NCI-H748 (cell line): ENCODE results near the gene TIMMDC1.
"Not testable (repeated sequence)": the region's sequence is repeated elsewhere in the genome, so short reads cannot be mapped to it uniquely, and the experiment has no call there.

Experiments
- DNase-seq: peaks from one replicate; lab custom pipeline; 2025; ENCODE audit not compliant: unreplicated experiment; lab: John Stamatoyannopoulos, UW

The TIMMDC1 gene

GRCh38 chr3:119508172-119508845 is 10.0 kb downstream of the TIMMDC1 start:
- no peak for DNase-seq

DNA sequence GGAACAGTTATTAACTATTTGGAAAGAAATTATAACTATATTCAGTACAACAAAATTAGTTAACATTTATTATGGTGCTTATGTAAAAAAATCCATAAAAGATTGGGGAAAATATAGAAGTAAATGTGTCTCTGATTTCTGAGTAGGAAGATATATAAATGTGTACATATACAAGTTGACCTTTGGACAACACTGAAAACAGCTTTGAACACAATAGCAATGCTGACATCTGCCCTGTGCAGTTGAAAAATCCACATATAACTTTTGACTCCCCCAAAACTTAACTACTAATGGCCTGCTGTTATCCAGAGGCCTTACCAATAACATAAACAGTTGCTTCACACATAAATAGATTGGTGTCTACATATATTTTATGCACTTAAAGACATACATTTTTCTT is 12.3 kb downstream of the TIMMDC1 start:
- DNase-seq: no peak

- DNase-seq: no peak
These were observed 16.3 kb downstream of the TIMMDC1 start for GRCh38 chr3:119514637-119515036.

- no peak for DNase-seq
These were observed 18.8 kb downstream of the TIMMDC1 start for GRCh38 chr3:119517112-119517511.

GRCh38 chr3:119518026-119518425 is 19.7 kb downstream of the TIMMDC1 start:
- no peak for DNase-seq

GRCh38 chr3:119524931-119525662 is 26.8 kb downstream of the TIMMDC1 start:
- DNase-seq: no peak

DNA sequence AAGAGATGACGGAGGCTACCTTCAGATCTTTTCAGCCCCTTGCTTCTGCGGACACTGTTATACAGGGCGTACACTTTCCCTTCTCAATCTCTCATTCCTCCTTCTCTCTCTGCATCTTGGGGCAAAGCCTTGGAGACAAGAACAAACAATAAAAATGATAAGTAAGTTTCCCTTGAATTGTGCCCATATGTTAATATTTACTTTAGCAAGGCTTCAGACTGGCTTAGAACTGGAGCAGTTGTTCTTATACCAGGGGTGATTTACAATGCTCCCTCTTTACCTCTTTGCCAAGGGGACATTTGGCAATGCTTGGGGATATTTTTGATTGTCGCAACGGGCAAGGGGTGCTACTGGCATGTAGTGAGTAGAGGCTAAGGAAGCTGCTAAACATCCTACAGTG is 29.4 kb downstream of the TIMMDC1 start:
- DNase-seq: no peak

DNA sequence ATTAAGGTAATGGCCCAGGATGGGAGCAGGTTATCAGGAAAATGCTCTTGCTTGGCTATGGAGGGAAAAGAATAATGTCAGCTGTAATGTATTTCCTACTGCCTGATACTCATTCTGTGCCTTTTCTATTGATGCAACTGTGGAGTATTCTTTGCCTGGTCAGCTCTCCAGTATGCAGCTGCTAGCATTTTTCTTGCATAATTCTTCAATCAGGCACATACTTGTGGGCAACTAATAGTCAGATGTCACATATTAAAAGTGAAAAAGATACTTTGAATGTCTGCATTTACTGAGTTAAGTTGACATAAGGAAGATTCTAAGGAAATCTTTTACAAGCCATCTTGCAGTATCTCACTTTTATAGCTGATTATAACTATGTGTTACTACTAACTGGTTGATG is 31.5 kb downstream of the TIMMDC1 start:
- DNase-seq: no peak

DNA sequence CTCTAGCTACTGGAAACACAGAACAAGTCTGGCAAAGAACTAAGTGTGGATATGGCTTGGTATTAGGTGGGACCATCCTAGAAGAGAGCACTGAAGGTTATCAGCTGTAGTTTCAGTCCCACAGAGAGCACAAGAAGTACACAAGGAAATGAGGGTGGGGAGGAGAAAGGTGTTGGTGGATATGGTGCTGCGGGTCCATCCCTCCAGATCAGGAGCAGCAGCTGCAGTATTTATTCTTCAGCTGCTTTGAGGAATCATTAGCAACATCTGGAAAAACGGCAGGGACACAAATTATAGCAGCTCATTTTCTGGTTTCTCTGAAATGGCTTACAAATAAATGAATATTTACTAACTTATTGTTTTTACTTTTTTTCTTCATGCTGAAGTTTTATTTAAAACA is 32.1 kb downstream of the TIMMDC1 start:
- no peak for DNase-seq

DNA sequence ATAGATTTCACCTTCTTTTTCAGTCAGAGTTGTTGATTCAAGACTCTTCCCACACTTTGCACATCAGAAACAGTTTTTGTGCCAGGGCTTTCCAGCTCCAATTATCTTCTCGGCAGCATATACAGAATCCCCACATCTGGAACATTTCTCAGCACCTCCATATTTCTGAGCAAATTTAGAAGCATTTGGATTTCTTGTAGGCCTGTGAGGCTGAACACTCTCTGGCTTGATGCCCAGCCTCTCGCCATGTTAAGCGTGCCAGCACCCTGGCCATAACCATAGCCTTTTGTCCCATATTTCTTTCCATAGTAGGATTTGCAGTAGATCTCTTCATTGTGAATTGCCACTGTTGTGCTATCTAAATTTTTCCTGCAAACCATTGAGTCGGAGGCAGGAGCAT is 32.8 kb downstream of the TIMMDC1 start:
- DNase-seq: no peak

DNA sequence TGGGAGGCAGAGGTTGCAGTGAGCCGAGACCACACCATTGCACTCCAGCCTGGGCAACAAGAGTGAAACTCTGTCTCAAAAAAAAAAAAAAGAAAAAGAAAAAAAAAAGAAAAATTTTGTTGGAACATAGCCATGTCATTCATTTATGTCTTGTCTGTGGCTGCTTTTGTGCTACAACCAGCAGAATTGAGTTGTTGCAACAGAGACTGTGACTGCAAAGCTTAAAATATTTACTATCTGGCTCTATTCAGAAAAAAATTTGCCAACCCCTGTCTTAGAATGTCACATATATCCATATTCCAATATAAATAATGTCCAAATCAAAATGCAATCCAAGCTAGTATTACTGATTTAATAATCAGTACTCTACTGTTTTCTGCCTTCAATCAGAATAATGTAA is 35.9 kb downstream of the TIMMDC1 start:
- DNase-seq: no peak

DNA sequence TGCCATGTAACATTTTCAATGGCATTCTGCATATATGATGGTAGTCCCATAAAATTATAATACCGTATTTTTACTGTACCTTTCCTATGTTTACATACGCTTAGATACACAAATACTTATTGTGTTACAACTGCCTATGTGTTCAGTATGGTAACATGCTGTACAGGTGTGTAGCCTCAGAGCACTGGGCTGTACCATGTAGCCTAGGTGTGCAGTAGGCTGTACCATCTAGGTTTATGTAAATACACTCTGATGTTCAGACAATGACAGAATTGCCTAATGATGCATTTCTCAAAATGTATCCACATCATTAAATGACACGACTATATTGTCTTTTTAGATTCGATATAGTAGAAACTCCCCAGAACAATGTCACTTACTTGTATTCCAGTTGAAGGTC is 38.4 kb downstream of the TIMMDC1 start:
- DNase-seq: peak; percentile 46

DNA sequence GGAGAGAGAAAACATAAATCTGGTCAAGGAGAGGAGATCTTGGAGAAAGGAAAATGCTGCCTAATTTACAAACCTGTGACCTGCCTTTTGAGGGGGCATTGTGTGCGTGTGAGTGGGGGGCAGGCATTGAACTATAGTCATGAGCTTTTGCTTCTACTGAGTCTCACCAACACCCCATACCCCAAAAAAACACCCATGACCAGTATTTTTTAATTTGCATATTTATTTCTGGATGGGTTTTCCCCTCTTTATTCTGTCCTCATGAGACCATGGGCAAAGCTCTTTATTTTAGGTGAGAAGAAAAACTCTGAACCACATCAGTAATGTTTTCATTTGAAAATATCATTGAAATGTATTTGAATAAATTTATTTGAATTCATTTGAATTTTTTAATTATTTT is 40.4 kb downstream of the TIMMDC1 start:
- no peak for DNase-seq

GRCh38 chr3:119541547-119541946 is 43.2 kb downstream of the TIMMDC1 start:
- no peak for DNase-seq

DNA sequence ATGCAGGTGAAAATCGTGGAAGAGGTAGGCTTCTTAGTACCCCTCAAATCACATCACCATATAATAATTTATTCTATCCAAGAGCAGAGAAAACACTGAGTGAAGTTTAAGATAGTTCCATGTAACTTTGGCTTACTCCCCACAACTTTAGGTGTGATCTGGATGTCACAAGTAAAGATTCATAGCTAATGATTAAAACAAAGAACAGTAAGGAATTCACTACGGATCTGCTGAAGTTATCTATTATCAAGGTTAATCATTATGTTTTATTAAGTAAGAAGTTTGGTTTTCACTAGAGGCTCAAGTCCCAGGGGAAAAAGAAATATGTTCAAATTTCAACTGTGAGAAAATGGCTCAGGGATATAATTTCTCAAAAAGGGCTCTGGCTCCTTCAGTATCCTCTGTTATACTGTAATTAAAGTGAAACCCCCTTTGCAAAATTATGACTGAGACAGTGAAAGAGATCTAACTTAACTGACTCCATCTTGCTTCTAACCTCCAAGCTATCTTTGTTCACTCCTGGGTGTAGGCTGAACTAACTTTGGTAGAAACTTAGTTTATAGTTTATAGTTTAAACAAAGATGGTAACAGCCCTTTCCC is 43.9 kb downstream of the TIMMDC1 start:
- no peak for DNase-seq

DNA sequence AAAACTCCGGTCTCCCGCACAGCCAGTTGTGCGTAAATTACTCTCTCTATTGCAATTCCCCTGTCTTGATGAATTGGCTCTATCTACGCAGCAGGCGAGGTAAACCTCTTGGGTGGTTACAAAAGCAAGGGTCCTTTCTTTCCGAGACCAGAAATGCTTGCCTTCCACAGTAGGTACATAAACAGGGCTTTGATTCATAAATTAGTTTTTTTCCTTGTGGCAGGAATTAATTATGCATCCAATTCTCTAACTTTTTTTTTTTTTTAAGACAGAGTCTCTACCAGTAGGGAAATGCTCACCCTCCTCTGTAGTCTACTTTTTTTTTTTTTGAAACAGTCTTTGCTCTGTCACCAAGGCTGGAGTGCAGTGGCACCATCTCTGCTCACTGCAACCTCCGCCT is 44.8 kb downstream of the TIMMDC1 start:
- DNase-seq: no peak

DNA sequence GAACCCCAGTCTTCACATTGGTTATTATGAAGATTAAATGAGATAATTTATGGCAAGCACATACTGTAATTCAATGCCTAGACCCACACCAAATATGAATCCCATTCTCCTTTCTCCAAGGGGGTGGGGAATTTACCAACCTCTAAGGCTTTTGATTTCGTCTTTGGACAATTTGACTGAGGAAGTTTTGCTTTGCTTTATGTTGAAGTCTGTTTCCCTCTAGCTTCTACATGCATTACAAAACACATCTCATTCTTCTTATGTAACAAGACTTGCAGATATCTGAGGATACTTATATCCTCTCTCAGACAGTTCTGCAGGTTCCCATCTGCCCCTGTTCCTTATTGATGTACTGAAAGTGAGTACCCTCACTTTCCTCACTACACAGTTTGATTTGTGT is 48.9 kb downstream of the TIMMDC1 start:
- DNase-seq: no peak

DNA sequence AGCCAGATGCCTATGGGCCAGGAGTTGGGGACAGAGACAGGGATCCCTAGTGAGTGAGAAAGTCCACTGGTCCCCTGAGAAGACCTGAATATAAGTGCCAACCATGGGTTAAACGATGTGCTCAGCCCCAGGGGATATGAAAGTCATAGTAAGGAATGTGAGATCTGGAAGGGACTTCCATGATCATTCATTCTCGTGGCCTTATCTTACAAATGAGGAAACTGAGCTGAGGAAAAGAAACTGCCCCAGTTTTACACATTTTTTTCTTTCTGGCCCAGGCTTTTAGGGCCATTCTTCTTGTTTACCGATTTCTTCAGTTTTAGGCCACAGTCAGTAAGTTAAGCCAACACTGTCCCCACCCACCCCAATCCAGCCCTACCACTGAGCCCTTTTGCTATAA is 50.0 kb downstream of the TIMMDC1 start:
- no peak for DNase-seq

DNA sequence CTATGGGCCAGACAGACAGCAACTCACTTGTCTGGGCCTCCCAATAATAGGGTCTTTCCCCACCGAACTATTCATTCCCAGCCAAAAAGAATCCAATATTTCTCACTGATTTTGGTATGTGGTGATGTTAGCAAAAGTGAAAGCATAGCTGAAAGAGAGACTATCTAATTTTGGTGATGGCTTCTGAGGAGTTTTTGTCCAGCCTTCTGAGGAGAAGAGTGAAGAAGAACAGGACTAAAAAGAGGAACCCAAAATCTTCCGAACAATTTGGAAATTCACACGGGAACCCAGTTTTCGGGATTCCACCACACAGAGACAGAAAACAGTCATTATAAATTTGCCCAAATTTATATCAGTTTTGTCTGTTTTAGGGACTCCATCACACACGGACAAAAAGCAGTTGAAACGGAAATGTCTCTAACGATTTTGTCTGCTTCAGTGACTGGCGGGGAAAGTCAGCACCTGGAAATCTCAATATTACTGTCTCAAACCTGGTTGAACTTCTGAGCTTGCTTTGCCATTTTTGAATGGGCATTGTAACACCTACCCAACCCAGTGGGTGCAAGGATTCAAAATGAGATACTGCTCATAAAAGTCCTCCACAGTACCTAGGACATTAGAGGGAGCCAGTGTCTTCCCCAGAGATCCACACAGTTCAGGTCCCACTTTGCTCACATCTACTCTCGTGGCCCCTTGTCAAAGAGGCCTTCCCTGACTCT is 52.0 kb downstream of the TIMMDC1 start:
- DNase-seq: no peak

GRCh38 chr3:119551598-119551997 is 53.3 kb downstream of the TIMMDC1 start:
- DNase-seq: no peak

DNA sequence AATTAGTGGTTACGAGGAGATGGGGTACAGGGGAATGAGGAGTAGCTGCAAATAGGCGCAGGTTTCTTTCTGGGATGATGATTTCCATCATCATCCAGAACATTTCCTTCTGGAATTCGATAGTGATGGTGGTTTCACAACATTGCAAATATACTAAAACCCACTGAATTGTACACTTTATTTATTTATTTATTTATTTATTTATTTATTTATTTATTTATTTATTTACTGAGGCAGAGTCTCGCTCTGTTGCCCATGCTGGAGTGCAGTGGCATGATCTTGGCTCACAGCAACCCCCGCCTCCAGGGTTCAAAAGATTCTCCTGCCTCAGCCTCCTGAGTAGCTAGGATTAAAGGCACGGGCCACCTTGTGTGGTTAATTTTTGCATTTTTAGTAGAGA is 54.6 kb downstream of the TIMMDC1 start:
- not testable (repeated sequence) for DNase-seq
